Calu3 (cell line): ENCODE data around the gene CLDN6. TPM values are rescaled to one million over a fixed set of nuclear protein-coding genes. Genes with fewer than 3 reads are reported as not detected.

ENCODE experiments used
- BruUV-seq: library from RNA; stranded (reverse); fragments of 400-500 nt; replicated peaks from 2 replicates; lab custom pipeline; 2021; lab: Mats Ljungman, UMichigan
- CTCF ChIA-PET: fragments of 300-600 bp; sonication (Branson Sonifier 250); formaldehyde crosslinking; loops from one replicate; lab custom pipeline; 2022; ENCODE audit warnings: antibody characterized with exemption; lab: Charles Lee
- DNase-seq: peaks from one replicate; pipeline ENCODE4 v3.0.0; 2022
- H3K27ac Mint-ChIP-seq: one replicate; pipeline ENCODE4 v1.8.0; 2022; ENCODE audit warnings: mixed read lengths; ENCODE audit not compliant: unreplicated experiment
- H3K27me3 Mint-ChIP-seq: one replicate; pipeline ENCODE4 v1.8.0; 2022; ENCODE audit warnings: mixed read lengths; ENCODE audit not compliant: unreplicated experiment
- H3K36me3 Mint-ChIP-seq: one replicate; pipeline ENCODE4 v1.8.0; 2022; ENCODE audit warnings: mild to moderate bottlenecking, moderate library complexity, mixed read lengths; ENCODE audit not compliant: insufficient read depth, unreplicated experiment
- H3K4me1 Mint-ChIP-seq: one replicate; pipeline ENCODE4 v1.8.0; 2022; ENCODE audit warnings: mild to moderate bottlenecking, low read depth, mixed read lengths; ENCODE audit not compliant: unreplicated experiment
- H3K4me3 Mint-ChIP-seq: one replicate; pipeline ENCODE4 v1.8.0; 2022; ENCODE audit warnings: mild to moderate bottlenecking, low read depth, moderate library complexity, mixed read lengths; ENCODE audit not compliant: unreplicated experiment
- H3K9me3 Mint-ChIP-seq: one replicate; pipeline ENCODE4 v1.8.0; 2022; ENCODE audit warnings: low read depth, mixed read lengths; ENCODE audit not compliant: unreplicated experiment
- CTCF ChIP-seq: fragments of 200-600 bp; IDR thresholded peaks from one replicate; pipeline ENCODE4 v1.8.0; 2022; ENCODE audit warnings: antibody characterized with exemption; ENCODE audit not compliant: unreplicated experiment
- intact Hi-C: fragments of 100-400 bp; cut with micrococcal nuclease; formaldehyde crosslinking; loops from one replicate; pipeline ENCODE4 v1.10.0; 2022; ENCODE audit not compliant: unreplicated experiment
- total RNA-seq: library from RNA; stranded (reverse); gene quantifications from 2 replicates; pipeline ENCODE4 v1.2.3, GENCODE V29; 2022

Gene CLDN6
- total RNA-seq, 1 experiment from 2014 or later, result 2.1 TPM

DNA sequence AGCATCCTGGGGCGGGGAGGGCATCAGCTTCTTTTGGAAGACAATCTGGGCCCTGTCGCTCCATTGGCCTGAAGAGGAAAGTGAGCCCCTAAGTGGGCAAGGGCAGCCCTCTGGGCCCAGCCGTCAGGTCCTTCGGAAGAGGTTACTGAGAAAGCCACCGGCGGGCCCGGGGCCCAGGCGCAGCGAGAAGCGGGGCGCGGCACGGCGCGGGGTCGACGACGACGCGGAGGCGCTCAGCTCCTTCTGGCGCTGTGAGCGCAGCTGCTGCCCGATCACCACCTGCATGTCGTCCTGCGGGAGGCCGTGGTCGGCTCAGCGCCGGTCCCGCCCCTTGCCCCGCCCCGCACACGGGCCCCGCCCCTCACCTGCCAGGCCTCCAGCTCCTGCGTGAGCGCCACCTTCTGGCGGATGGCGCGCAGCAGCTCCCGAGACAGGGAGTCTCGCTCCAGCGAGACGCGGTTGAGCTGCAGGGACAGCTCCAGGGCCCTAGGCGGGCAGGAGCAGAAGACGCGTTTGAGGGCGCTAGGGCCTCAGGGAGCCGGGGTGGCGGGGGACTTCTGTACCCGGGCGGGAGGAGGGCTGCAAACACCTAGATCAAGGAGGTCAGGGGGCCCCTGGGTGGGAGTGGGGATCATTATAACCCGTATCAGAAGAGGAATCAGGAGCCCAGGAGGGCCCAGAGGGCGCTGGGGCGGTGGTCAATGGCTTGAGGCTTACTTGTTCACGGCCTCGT lies 10.2 kb upstream of the CLDN6 start:
- BruUV-seq, result no TSS peak
- Mint-ChIP-seq H3K4me3 (no peak overlapping the region), H3K27ac (peak overlapping the region; percentile 63), H3K9me3 (no peaks in the 10 kb centered on the region), H3K27me3 (no peaks in the 10 kb centered on the region), H3K36me3 (peaks cover 86% of the 10 kb centered on the region), H3K4me1 (peaks cover 11% of the 10 kb centered on the region)
- CTCF ChIA-PET, result interaction anchor here (0.6 to 1.5 kb wide), 5 partner anchors 8 to 776 kb away, joined by 4 to 12 read pairs (median 5); partner anchors contain the start of gene TNFRSF12A
- DNase-seq, result peak; percentile 65
- TF ChIP-seq CTCF, result peak; percentile 55
- intact Hi-C loops, result no loop called here

GRCh38 chr16:3027489-3027795 lies 9.5 kb upstream of the CLDN6 start:
- BruUV-seq, result no TSS peak
- H3K4me3 Mint-ChIP-seq, result no peak overlapping the region

GRCh38 chr16:3026609-3027488 lies 8.9 kb upstream of the CLDN6 start:
- intact Hi-C loops, result no loop called here
- peaks cover 95% of the 10 kb centered on the region for H3K36me3 Mint-ChIP-seq

More at GRCh38 chr16:3027489-3027795, 9.5 kb upstream of the CLDN6 start:
- TF ChIP-seq CTCF, result no peak
- CTCF ChIA-PET, result interaction anchor here (0.6 to 1.5 kb wide), 3 partner anchors 24 to 1745 kb away, joined by 3 to 12 read pairs (median 4); no protein-coding TSS in a partner anchor
- no peaks in the 10 kb centered on the region for H3K9me3 Mint-ChIP-seq
- no peaks in the 10 kb centered on the region for H3K27me3 Mint-ChIP-seq
- intact Hi-C loops, result no loop called here
- peak overlapping the region; percentile 63 for H3K27ac Mint-ChIP-seq
- H3K4me1 Mint-ChIP-seq, result peaks cover 18% of the 10 kb centered on the region
- H3K36me3 Mint-ChIP-seq, result peaks cover 89% of the 10 kb centered on the region
- DNase-seq, result no peak

More at GRCh38 chr16:3026609-3027488, 8.9 kb upstream of the CLDN6 start:
- no peaks in the 10 kb centered on the region for H3K9me3 Mint-ChIP-seq
- CTCF ChIA-PET, result interaction anchor here (0.6 to 1.5 kb wide), 2 partner anchors 32 to 1745 kb away, joined by 3 to 4 read pairs; no protein-coding TSS in a partner anchor
- peaks cover 21% of the 10 kb centered on the region for H3K4me1 Mint-ChIP-seq
- DNase-seq, result no peak
- no peak overlapping the region for H3K4me3 Mint-ChIP-seq
- peak overlapping the region; percentile 63 for H3K27ac Mint-ChIP-seq
- TF ChIP-seq CTCF, result no peak
- BruUV-seq, result no TSS peak
- no peaks in the 10 kb centered on the region for H3K27me3 Mint-ChIP-seq
